ENCODE data around the gene HERPUD2.
A peak's percentile ranks its signal among the peaks of the same experiment; 100 is the strongest.

The HERPUD2 gene, protein sequence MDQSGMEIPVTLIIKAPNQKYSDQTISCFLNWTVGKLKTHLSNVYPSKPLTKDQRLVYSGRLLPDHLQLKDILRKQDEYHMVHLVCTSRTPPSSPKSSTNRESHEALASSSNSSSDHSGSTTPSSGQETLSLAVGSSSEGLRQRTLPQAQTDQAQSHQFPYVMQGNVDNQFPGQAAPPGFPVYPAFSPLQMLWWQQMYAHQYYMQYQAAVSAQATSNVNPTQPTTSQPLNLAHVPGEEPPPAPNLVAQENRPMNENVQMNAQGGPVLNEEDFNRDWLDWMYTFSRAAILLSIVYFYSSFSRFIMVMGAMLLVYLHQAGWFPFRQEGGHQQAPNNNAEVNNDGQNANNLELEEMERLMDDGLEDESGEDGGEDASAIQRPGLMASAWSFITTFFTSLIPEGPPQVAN

DNA sequence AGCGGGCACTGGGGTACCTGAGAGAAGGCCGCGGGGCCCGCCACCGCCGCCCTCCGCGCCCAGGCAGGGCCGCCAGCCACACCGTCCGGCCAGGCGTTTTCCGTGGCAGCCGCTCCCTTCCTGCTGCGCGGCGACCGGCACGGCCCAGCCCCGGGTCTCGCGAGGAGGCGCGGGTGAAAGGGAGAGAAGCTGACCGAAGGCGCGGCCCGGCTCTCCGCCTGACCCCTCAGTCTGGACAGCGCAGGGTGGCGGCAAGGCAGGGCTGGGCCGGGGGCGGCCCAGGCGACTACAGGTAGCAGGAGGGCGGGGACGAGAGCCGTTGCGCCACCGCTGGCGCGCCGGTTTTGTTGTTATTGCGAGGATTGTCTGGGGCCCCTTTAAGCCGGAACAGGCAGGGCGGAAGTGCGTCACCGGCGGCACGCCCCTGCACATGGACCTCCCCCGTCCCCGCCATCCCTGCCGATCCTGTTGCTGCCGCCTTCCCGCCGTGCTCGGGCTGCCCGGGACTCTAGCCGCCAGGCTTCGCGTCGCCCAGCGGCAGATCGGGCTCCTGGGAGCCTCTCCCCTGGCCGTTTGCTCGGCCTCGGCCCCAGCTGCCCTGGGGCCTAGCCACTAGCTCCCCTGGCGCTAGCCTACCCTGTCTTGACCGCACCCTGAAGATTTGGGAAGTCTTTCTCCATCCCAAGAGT, at the start of gene HERPUD2:
Gene HERPUD2 (minus strand): TSS at position 352 of the 689 bp plus-strand sequence. CDS start 805 bp downstream, outside the sequence.
- peak; percentile 88 for DNase-seq (ENCODE audit: low spot score)

GRCh38 chr7:35738889-35739288, 44.0 kb upstream of the HERPUD2 start:
- no peak for DNase-seq (ENCODE audit: low spot score)

- DNase-seq (ENCODE audit: low spot score): no peak
Measured at GRCh38 chr7:35736725-35737124, 41.8 kb upstream of the HERPUD2 start.

GRCh38 chr7:35735396-35735795, 40.5 kb upstream of the HERPUD2 start:
- DNase-seq (ENCODE audit: low spot score): no peak

GRCh38 chr7:35734001-35734483, 39.1 kb upstream of the HERPUD2 start:
- DNase-seq (ENCODE audit: low spot score): no peak

DNA sequence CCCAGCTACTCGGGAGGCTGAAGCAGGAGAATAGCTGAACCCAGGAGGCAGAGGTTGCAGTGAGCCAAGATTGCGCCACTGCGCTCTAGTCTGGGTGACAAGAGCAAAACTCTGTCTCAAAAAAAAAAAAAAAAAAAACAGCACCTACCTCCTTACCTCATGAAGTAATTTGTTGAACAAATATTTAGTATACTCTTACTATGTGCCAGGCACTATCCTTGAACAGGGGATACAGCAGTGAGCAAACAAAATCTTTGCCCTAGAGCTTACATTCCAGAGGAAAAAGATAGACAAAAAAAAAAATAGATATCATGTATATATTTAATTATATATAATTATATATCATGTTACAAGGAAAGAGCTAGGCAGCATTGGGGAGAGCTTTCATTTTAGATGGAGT, 36.4 kb upstream of the HERPUD2 start:
- DNase-seq (ENCODE audit: low spot score): no peak

- no peak for DNase-seq (ENCODE audit: low spot score)
Measured at GRCh38 chr7:35729061-35729783, 34.3 kb upstream of the HERPUD2 start.

DNA sequence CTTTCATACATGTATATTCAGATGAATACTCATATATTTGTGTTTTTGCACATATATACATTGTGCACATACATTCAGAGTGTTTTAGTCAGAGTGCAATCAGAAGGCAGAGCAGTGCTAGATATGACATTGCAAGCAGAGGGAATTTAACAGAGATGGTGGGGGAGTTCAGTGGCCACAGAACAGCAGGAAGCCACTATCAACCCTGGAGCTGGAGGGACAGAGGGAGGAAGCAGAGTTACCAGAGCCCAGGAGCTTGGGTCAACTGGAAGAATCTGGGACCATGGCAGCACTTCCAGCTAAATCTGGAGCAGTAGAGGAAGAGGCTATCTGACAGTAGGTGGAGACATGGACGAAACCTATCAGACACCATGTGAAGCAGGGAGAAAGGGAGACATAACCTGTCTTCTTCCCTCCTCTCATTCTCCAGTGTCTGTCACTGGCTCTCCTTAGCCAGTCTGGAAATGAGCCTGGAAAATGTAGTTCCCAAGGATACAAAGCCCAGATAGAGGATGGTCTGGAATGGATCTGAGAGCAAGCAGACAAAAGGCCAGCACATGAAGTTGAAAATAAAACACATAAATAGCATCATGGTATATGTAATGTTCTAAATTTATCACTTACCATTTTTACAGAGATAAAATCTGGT, 33.6 kb upstream of the HERPUD2 start:
- no peak for DNase-seq (ENCODE audit: low spot score)

DNA sequence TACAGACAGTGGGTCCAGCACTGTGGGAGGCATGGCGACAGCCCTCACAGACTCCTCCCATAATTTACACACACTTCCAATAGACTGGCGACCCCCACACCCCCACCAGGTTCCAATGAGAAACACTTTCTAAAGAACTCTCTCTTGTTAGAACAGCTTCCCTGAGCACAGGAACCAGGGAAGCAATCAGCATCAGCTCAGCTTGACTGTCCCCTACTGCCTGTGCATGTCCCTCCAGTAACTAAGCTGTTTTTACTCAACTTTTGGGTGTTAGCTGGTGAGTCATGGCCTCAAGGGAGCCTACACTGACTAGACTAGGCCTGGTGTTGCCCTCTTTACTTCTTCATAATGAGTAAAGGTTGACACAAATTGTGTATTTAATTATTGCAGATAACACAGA, 32.6 kb upstream of the HERPUD2 start:
- DNase-seq (ENCODE audit: low spot score): no peak

- DNase-seq (ENCODE audit: low spot score): no peak
Measured at GRCh38 chr7:35726654-35727053, 31.7 kb upstream of the HERPUD2 start.

DNA sequence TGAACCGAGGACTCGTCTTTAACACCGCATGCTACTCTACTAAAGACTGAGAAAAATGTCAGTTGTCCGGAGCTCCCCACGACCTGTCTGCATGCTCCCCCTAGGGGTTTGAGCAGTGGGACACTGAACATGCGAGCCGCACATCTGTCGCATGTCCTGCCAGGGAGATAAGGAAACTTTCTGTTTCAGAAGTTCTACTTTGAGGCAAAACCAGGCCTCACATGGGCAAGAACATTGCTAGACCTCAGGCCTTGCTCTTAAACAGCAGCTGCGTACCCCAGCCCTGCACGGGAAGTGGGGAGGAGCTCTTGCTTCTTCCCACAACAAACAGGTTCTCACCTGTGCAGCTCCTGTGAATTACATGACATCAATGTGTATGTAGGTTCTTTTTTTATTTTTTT, 30.3 kb upstream of the HERPUD2 start:
- no peak for DNase-seq (ENCODE audit: low spot score)

DNA sequence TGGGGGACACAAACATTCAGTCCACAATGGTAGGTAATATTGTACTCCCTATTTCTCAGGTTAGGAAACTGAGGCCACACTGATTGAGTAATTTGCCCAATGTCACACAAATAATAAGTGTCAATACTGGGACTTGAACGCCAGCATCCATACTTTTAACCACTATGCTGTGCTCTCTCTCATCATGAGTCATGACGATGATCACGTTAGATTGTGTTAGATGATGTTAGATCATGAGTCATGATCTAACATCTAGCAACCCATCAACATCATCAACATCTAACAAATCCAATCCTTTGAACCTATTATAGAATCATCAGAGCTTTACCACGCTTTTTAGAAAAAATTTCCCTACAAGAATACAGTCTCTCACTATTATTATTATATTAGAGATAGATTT, 28.1 kb upstream of the HERPUD2 start:
- no peak for DNase-seq (ENCODE audit: low spot score)

DNA sequence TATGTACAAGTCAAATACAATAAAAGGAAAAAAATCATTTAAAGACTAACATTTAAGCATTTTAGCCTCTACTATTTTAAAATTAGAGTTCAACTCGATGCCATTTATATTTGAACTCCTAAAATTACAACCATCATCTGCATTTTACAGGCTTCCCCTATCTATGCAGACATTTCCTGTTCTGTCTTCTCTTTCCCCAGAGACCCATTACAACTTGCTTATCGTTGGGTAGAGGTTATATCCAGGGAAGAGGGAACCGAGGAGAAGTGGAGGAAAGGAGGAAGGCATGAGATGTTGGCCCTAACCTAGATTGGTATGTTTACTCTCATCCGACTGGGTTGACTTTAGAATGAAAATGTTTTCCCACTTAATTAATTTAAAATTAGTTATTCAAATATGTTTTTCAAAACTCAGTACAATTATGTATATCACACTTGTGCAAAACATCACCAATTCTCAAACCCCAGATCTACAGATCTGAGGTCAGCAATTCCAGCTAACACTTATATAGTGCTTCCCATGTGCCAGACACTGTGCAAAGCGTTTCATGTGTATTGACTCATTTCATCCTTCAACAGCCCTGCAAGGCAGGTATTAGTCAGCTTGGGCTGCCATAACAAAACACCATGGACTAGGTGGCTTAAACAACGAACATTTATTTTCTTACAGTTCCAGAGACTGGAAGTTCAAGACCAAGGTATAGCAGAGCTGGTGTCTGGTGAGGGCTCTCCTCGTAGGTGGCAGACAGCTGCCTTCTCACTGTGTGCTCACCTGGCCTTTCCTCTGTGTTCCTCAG, 27.3 kb upstream of the HERPUD2 start:
- DNase-seq (ENCODE audit: low spot score): no peak

- DNase-seq (ENCODE audit: low spot score): no peak
Measured at GRCh38 chr7:35721288-35721687, 26.4 kb upstream of the HERPUD2 start.

- no peak for DNase-seq (ENCODE audit: low spot score)
Measured at GRCh38 chr7:35720849-35721248, 25.9 kb upstream of the HERPUD2 start.

- no peak for DNase-seq (ENCODE audit: low spot score)
Measured at GRCh38 chr7:35720032-35720431, 25.1 kb upstream of the HERPUD2 start.

- DNase-seq (ENCODE audit: low spot score): no peak
Measured at GRCh38 chr7:35718047-35718446, 23.1 kb upstream of the HERPUD2 start.

DNA sequence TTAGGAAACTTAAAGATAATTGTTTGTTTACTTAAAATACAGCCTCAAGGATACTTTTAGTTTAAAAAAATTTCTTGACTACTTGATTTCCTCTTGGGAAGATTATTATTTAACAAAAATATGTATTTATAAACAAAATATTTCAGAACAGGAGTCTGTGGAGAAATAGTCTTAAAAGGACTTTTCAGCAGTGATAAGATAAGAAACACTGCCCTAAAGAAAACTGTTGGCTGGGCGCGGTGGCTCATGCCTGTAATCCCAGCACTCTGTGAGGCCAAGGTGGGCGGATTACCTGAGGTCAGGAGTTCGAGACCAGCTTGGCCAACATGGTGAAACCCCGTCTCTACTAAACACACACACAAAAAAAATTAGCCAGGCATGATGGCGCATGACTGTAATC, 22.6 kb upstream of the HERPUD2 start:
- no peak for DNase-seq (ENCODE audit: low spot score)

DNA sequence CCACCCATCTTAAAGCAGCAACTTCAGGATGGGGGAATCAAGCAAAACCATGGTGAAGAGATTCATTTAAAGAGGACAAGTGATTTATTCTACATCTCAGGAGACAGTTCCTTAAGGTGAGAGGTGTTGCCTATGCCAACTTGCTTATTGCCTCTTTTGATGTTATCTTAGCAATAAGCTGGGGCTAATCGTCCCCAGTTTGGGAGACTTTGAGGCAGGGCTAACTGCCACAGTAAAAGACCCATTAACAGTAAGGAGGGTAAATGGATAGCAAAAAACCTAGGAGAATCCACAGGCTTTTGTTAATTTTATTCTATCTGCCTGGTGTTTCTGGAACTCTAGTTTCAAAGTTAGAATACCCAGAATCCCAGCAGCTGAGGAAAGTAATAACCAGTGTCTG, 22.1 kb upstream of the HERPUD2 start:
- no peak for DNase-seq (ENCODE audit: low spot score)

GRCh38 chr7:35716038-35716803, 21.3 kb upstream of the HERPUD2 start:
- DNase-seq (ENCODE audit: low spot score): no peak

- no peak for DNase-seq (ENCODE audit: low spot score)
Measured at GRCh38 chr7:35714862-35715261, 19.9 kb upstream of the HERPUD2 start.
